MV-4-11 (cell line): ENCODE measurements around the gene NECTIN1.

ENCODE experiments used
- DNase-seq: peaks from one replicate; lab custom pipeline; 2025; lab: John Stamatoyannopoulos, UW

The NECTIN1 gene

GRCh38 chr11:119671561-119672015 is 57.4 kb downstream of the NECTIN1 start:
- no peak for DNase-seq

- DNase-seq, result peak; percentile 64
These were observed 57.9 kb downstream of the NECTIN1 start for GRCh38 chr11:119671051-119671450.

- no peak for DNase-seq
These were observed 59.5 kb downstream of the NECTIN1 start for GRCh38 chr11:119669487-119669886.

DNA sequence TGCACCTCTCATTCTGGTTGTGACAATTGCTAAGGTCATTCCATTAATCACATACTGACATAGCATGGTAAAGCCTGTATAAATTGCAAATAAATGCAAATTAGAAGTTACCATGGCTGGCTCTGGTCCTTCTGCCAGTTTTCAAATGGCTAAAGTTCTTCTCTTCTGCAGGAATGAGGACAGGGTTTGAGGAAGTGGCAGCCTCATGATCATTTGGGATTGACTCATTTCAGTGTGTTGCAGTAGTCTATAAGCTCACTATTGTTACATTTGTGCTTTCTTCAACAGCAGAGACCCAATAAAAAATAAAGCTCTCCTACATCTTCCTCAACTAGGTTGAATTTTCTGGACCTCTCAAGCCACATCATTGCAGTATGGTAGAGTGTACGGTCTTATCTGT is 60.3 kb downstream of the NECTIN1 start:
- DNase-seq, result peak; percentile 54

DNA sequence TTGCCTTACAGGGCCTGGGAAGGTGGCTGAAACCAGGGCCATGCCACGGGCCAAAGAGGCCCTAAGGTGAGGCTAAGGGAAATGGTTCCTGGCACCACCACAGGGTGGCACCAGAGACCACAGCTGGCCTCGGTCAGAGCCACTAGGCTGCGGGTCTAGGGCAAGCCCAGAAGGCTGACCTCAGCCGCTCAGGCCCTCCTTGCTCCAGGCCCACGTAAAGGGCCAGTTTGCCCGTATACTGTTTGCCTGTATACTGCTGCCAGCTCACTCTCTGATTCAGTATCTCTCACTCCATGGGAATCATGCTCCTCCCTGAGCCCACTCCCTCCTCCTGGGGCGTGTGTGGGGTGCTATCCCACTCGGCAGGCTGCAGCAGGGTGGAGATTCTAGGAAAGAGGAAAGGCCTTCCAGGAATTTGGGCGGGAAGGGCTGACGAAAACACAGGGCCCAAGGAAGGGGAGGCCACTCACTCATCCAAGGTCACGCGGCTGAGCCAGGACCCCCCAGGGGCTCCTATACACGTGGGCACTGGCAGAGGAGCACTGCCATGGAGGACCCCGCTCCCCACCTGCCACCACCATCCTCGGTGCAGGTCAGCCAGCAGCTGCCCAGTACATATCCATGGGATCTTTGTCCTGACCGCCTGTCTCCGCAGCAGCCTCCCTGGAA is 62.4 kb downstream of the NECTIN1 start:
- DNase-seq, result peak; percentile 43

- no peak for DNase-seq
These were observed 62.9 kb downstream of the NECTIN1 start for GRCh38 chr11:119666061-119666460.

DNA sequence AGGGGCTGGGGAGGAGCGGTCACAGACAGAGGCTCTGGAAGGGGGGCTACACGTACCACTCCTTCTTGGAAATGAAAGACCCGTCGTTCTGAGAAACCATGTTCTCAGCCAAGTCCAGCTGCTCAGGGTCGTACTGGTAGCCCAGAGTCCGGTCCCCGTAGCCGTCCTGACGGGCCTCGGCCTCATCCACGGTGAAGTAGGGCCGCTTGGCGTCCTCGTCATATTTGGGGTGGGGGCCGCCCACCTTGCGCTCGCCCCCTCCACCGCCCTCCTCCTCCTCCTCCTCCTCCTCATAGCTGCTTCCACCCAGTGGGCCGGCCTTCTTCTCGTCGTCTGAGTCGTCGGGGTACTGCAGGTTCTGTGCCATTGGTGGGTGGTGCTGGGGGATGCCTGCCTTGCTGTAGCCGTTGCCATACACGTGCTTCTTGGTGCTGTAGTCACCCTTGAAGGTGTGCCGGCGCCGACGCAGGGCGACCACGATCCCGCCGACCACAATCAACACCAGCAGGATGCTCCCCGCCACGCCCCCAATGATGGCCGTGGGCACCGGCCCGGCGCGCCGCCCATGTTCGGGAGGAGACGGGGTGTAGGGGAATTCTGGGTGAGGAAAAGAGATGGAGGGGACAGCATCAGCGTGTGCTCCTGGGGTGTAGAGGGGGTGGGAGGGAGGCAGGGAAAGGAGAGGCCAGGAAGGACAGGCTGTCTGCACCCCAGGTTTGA is 64.1 kb downstream of the NECTIN1 start:
- no peak for DNase-seq

DNA sequence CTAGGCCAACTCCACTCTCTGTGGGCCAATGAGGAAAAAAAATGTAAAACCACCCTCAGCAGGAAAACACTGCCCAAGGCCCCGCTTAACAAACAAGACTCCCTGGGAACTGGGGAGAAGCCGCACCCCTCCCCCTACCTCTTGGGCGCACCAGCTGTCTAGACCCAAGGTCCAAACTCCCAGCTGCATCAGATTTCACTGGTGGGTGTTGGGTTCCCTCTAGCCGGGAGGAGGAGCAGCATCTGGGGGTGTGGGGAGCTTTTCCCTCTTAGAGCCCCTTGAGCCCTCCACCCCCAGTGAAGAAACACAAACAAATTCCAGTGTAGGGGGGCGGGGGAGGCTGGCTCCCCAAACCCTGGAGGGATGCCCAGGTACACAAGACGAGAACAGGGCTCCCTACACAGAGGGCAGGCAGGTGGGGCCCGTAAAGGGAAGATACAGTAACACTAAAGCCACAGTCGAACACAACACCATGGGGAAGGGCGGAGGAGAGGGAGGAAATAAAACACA is 64.9 kb downstream of the NECTIN1 start:
- DNase-seq, result no peak

GRCh38 chr11:119663279-119663678 is 65.7 kb downstream of the NECTIN1 start:
- no peak for DNase-seq

DNA sequence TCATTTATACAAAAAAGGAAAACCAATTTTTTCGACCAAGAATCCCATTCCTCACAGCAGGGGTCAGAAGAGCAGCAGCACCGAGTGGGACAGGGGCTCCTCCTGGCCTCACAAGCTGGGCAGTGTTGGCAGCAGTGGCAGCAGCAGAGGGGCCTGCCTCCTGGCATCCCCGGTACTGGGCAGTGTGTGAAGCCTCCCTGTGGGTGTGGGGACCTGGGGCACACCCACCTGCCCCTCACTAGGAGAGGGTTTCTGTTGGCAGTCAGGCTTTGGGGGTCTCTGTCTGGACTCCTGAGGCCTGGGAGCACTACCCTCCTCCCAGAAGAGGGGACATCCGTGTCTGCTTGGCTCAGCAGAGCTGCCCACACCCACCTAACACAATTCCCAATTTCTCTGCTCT is 67.8 kb downstream of the NECTIN1 start:
- no peak for DNase-seq

GRCh38 chr11:119659971-119660723 is 68.9 kb downstream of the NECTIN1 start:
- no peak for DNase-seq

- DNase-seq, result no peak
These were observed 75.9 kb downstream of the NECTIN1 start for GRCh38 chr11:119652907-119653659.

DNA sequence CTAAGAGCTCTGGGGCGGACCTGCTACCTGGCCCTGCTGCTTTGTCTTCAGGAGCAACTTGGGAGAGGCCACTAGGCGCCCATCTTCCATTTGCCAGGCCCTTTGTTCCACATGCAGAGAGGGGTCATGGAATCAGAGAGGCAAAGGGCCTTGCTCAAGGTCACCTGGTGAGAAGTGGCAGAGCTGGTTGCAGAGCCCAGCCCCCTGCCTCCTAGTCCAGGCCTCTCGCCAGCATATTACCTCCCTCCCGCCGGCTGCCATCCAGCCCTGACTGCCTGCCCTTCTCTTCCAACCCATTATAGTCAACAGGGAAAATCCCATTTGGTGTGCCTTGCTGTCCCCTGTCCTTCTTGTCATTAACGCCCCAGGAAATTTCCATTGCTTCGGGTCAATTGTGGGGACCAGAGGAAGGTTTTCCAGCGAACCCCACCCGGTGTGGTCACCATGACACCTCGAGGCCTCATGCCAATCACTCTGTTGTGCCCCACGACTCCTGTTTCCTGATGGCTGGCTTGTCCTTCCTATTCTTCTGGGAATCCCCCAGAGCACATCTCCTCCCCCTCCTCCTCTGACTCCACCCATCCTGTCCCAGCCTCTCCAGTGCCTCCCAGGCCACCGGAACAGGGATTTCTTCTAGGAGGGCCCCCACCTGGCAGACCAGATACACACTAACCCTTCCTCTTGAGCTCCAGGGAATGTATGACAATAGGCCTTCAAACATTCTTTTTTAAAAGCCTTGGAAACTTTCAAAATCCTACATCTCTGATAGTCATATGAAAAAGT is 77.0 kb downstream of the NECTIN1 start:
- DNase-seq, result no peak

DNA sequence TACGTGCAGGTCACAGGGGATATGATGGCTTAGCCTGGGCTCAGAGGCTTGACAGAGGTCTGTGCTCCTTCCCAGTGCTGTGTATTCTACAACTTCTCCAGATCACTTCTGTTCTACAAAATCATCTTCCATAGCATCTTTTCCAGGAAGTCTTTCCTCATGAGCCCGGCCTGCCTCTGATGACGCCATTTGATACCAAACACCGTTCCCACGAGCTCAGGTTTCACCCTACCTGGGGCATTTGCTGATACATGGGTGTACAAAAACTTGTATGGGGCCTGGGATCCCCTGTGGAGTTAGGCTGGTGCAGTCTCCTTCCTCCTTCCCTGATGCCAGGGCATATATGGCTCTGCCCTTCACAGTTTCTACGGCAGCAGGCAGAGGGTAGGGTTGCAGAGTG is 78.7 kb downstream of the NECTIN1 start:
- DNase-seq, result no peak

- DNase-seq, result no peak
These were observed 81.7 kb downstream of the NECTIN1 start for GRCh38 chr11:119647254-119647653.

- no peak for DNase-seq
These were observed 84.0 kb downstream of the NECTIN1 start for GRCh38 chr11:119645018-119645417.

DNA sequence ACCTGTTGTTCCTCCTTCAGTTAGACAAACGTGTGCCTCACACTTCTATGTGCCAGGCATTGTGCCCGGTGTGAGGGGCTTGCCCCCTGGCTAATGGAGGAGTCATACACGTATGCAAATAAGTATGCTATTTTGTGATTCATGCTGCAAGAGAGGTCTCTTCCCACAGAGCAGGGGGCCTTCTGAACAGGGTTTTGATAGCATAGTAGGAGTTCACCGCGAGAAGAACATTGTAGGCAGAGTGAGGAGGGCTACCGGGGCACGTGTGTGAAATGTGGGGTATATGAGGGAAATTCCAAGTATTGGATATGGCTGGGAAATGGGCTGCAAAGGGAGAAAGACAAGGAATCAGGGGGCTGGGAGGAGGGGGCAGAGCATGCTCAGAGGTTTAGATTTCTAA is 84.5 kb downstream of the NECTIN1 start:
- no peak for DNase-seq

DNA sequence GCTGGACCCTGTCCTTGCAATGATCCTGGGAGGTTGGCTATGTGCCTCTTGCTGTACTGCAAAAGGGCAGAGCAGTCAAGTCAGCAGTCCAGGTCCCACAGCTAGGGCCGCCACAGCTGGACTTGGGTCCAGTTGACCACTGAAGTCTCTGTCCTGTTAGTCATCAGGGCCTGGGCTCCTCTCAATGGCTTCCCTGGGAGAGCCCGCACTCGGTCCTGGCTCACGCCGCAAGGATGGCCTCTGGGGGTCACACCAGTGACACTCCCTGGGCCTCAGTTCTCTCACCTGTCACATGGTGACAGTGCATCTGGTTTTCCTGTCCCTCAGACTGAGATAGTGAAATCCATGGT is 85.1 kb downstream of the NECTIN1 start:
- DNase-seq, result no peak

DNA sequence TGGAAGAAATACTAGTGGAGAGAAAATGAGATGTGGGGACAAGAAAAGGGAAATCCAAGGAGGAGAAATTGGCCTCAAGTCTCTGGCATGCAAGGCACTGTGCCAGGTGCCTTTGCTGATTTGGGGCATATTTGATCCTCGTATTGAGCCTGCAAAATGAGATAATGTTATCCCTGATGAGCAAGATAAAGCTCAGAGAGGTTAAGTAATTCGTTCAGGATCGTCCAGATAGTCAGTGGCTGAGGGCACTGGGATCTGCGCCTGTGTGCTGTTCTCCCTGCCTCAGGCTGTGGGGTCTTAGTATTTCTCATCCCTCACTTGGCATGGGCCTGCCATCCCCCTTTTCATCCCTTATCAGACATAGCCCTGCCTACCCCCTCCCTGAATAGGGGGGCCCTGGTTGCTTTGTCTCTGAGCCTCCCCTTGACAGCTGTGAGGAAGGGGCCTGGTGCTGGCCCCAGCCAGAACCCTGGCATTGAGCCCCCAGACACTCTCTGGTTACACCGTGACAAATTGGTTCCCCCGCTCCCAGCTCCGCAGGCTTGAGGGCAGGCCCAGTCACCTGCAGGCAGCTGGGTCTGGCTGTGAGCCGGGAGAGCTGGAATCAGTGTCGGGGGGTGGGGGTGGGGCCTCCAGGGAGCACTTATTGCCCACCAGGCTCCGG is 85.7 kb downstream of the NECTIN1 start:
- no peak for DNase-seq

DNA sequence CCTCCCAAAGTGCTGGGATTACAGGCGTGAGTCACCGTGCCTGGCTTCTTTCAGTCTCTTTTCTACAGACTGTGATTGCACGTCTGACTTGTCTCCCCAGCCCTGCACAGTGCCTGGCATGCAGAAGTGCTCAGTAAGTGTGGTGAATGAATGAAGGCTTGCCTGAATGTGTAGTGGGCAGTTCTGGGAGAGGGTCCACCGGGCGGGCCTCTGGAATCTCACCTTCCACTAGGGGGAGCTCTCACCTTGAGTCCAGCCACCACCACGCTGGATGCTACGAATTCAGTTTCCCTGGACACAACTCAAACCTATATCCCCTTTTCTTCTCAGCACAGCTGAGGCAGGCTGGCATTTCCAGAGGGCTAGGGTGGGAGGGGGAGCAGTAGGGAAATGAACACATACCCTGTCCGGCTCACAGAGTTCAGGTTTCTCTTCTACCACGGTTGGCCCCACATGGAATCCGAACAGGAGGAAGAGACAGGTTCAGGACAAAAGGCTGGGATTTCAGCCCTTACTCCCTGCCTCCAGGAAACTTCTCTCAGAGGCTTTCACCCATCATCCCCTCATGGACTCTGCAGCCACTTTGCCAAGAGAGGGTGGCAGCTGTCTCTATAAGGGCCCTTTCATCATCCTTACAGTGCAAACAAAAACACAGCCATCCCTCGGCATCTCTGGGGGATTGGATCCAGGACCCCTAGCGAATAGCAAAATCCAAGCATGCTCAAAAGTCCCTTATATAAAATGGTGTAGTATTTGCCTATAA is 86.8 kb downstream of the NECTIN1 start:
- peak; percentile 26 for DNase-seq
